Skeletal muscle satellite cell (primary cell): ENCODE results near the gene CCDC188. TPM values are rescaled to one million over a fixed set of nuclear protein-coding genes. Genes with fewer than 3 reads are reported as not detected.

Source experiments
- H3K27me3 ChIP-seq: 2 replicates; pipeline ENCODE4 v1.7.0; 2013; ENCODE audit warnings: low read length; ENCODE audit not compliant: control insufficient read depth, insufficient read depth
- H3K36me3 ChIP-seq: 2 replicates; pipeline ENCODE4 v1.7.0; 2013; ENCODE audit warnings: mild to moderate bottlenecking, control low read depth, low read length; ENCODE audit not compliant: insufficient read depth
- H3K4me1 ChIP-seq: 2 replicates; pipeline ENCODE4 v1.7.0; 2013; ENCODE audit warnings: low read length; ENCODE audit not compliant: control insufficient read depth, insufficient read depth
- H3K4me2 ChIP-seq: 2 replicates; pipeline ENCODE4 v1.7.0; 2013; ENCODE audit warnings: mild to moderate bottlenecking, low read length
- H3K4me3 ChIP-seq: 2 replicates; pipeline ENCODE4 v1.7.0; 2013; ENCODE audit warnings: low read length
- H3K9ac ChIP-seq: 2 replicates; pipeline ENCODE4 v1.7.0; 2013; ENCODE audit warnings: mild to moderate bottlenecking, low read depth, low read length, moderate library complexity
- H3K9me3 ChIP-seq: replicated peaks from 2 replicates; pipeline ENCODE4 v1.7.0; 2013; ENCODE audit warnings: mild to moderate bottlenecking, control low read depth, low read length
- total RNA-seq: library from RNA; depleted of rRNA; stranded (reverse); fragments of >200 nt; gene quantifications from 2 replicates; pipeline ENCODE4 v1.2.3, GENCODE V29; 2012; rRNA removed

CCDC188 gene
- 2.0 TPM in 2 replicates for total RNA-seq

GRCh38 chr22:20150381-20151275, at the start of gene CCDC188:
CCDC188 (minus strand) TSS chr22:20151055; CDS start chr22:20150986, 69 bp downstream.
- Histone ChIP-seq H3K9me3 (no peaks in the 10 kb centered on the region), H3K36me3 (peaks cover 3% of the 10 kb centered on the region), H3K4me3 (no peak within 1 kb of the TSS), H3K4me1 (peaks cover 4% of the 10 kb centered on the region), H3K9ac (no peak within 1 kb of the TSS), H3K4me2 (no peak within 1 kb of the TSS), H3K27me3 (no peaks in the 10 kb centered on the region)

GRCh38 chr22:20199906-20200305, 49.1 kb upstream of the CCDC188 start:
- no peak overlapping the region for H3K4me2 ChIP-seq
- H3K9me3 ChIP-seq = no peaks in the 10 kb centered on the region
- H3K4me3 ChIP-seq = no peak overlapping the region
- peaks cover 23% of the 10 kb centered on the region for H3K27me3 ChIP-seq
- H3K36me3 ChIP-seq = no peaks in the 10 kb centered on the region
- H3K4me1 ChIP-seq = peaks cover 12% of the 10 kb centered on the region
- H3K9ac ChIP-seq = no peak overlapping the region

- Histone ChIP-seq H3K9ac (no peak overlapping the region), H3K9me3 (no peaks in the 10 kb centered on the region), H3K27me3 (peaks cover 23% of the 10 kb centered on the region), H3K36me3 (no peaks in the 10 kb centered on the region), H3K4me1 (peaks cover 12% of the 10 kb centered on the region), H3K4me3 (no peak overlapping the region), H3K4me2 (no peak overlapping the region)
Observed at GRCh38 chr22:20199413-20199842, 48.6 kb upstream of the CCDC188 start.

DNA sequence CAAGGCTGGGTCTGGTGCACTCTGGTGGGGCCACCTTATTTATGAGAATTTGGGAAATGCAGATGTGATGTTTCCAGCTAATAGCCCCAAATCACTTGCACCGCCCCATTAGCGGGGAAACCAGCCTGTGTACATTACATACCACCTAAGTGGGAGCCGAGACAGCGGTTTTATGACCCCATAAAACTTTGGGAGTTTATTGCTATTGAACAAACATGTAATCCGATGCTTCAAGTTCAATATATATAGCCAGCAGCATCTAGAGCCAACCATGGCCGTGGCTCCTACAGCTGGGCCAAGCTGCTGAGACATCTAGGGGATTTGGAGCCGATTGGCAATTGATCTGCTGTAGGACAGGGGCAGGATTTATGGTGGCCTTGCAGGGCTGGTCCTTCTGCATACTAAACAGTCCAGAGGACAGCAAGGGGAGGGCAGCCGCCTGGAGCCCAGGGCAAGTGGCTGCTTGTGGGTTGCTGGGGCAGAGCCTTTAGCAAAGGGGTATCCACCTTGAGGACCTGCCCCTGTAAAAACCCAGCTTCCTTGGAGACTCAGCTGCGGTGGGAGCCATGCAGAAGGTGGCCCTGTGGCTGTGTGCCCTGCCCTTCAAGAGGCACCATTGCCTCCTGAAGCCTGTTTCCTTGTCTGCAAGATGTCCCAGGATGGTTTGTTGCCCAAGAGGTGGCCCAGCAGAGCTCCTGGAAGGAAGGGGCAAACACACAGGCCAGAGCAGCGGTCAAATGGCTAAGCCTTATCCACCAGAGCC, 47.9 kb upstream of the CCDC188 start:
- Histone ChIP-seq H3K27me3 (peaks cover 23% of the 10 kb centered on the region), H3K9me3 (no peaks in the 10 kb centered on the region), H3K36me3 (no peaks in the 10 kb centered on the region)

DNA sequence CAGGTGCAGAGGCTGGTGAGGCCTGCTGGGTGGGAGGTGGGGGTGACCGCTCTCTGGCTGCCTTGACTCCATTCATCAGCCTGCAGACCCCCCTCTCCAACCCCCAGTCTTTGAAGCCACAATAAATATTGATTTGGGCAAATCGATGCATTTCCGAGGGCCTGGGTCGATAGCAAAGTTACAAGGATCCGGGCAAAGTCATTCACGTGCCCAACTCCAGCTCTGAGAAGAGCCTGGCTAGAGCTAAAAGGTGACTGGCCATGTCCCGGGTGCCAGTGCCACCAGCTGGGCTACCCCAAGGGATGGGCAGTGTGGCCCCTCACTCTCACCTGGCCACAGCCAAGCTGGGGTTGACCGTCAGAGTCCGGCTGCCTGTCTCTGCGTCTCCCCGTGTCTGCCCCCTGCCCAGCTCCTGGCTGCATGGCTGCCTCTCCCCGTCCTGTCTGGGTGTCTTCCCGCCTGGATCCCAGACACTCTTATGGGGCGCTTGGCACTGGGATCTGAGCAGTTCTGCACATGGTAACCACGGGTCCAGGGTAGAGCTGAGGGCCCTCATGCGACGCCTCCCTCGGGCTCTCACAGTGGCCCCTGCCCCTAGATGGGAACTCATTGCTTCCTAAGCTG, 46.7 kb upstream of the CCDC188 start:
- Histone ChIP-seq H3K4me1 (no peaks in the 10 kb centered on the region), H3K4me3 (no peak overlapping the region), H3K9me3 (no peaks in the 10 kb centered on the region), H3K9ac (no peak overlapping the region), H3K36me3 (no peaks in the 10 kb centered on the region), H3K27me3 (peaks cover 23% of the 10 kb centered on the region), H3K4me2 (no peak overlapping the region)

More for the DNA sequence above, 47.9 kb upstream of the CCDC188 start:
- no peak overlapping the region for H3K4me3 ChIP-seq
- peaks cover 6% of the 10 kb centered on the region for H3K4me1 ChIP-seq
- no peak overlapping the region for H3K4me2 ChIP-seq
- no peak overlapping the region for H3K9ac ChIP-seq

DNA sequence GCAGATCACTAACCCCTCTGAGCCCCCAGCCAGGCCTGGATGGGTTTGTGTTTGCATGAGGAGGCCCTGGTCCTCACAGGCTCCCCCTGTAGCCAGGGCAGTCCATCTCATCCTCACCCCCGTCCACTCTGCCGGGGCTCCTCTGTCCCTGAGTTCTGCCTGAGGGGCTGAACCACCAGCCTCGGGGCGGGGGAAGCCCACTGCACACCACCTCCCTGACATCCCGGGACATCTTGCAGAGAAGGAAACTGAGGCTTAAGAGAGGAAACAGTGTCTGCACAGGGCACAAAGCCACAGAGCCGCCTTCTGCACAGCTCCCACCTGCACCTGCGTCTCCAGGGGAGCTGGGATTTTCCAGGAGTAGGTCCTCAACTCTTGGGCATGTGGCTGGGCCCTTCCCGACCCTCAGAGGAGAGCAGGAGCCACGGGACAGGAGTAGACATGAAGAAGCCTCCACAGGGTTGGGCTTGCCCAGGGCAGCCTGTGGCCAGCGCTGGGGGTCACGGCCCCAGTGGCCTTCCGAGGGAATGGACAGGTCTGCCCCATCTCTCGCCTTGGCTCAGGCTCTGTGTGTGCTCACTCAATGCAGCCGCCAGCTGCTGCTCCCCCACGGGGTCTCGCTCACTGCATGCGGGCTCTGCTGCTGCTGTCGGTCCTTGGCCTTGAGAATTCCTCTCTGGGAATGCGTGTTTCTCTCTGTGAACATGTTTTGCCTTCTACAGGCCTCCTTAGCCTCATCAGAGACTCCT, 45.4 kb upstream of the CCDC188 start:
- H3K9ac ChIP-seq = no peak overlapping the region
- H3K4me2 ChIP-seq = no peak overlapping the region
- H3K4me3 ChIP-seq = no peak overlapping the region
- H3K36me3 ChIP-seq = no peaks in the 10 kb centered on the region
- no peaks in the 10 kb centered on the region for H3K9me3 ChIP-seq
- peaks cover 24% of the 10 kb centered on the region for H3K27me3 ChIP-seq
- H3K4me1 ChIP-seq = no peaks in the 10 kb centered on the region

DNA sequence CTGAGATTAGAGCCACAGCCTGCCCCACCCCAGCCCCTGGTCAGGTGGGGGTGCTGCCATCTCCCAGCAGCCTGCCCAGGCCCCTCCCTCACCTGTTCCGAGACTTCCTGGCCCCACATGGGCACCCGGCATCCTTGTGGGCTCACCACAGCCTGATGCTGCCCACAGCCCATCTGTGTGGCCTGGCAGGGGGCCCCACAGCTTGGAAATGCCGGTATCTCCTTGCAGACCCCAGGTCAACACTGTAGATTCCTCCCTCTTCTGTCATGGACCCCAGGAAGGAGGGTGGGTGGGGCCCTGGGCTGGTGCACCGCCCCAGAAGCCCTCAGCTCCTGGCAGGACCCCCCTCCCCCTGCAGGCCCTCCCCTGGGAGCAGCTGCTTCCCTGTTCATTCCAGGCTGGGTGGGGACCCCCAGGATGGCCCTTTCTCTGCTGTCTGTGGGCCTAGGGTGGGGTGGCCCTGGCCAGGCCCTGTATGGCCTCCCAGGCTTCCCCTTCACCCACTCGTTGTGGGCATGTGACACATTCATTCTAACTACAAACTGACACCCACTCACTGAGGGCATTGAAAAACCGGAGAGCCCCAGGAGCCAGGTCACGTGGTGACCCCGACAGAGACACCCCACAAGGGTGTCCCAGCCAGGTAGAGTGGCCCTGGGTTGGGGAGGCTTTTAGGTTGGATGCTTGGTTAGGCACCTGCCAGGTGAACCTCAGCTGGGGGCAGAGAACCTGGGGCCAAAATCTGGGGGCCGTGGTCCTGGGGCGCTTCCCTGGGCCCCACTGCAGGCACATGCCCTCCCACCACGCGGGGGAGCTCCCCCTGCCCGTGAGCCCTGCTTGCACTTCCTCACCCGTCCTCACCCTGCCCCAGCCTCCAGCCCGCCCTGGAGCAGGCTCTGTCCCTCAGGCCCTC, 44.1 kb upstream of the CCDC188 start:
- H3K27me3 ChIP-seq = peaks cover 31% of the 10 kb centered on the region
- no peak overlapping the region for H3K4me3 ChIP-seq
- no peaks in the 10 kb centered on the region for H3K4me1 ChIP-seq
- no peaks in the 10 kb centered on the region for H3K9me3 ChIP-seq
- no peak overlapping the region for H3K4me2 ChIP-seq
- no peak overlapping the region for H3K9ac ChIP-seq
- no peaks in the 10 kb centered on the region for H3K36me3 ChIP-seq

DNA sequence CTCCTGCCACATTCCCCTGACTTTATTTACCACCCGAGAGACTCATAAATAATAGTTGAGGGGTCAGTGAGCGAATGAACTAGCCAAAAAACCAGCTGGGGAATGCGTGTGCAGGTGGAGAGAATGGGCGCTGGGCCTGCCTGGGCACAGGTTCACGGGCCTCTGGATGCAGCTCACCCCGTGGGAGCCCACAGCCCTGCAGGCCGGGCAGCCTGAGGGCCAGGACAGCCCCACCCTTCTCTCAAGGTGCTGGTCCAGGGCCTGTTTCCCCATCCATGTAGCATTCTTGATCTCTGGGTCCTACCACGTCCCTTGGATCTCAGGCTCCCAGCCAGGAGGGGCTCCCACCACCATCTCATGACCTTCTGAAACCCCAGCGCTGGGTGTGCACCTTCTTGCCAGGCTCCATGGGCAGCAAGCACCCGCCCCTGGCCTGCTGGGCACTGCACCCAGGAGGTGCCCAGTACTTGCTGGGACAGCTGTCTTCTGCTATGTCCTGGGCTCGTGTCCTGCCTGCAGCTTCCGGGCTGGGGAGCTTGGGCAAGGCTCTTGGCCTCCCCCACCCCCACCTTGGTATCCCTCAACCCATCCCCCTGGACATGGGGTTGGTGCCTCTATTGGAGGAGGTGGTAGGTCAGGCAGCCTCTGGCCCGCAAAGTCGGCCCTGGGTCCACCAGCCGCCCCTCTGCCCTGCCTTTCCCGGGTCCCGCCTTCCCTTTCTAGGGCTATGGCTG, 43.1 kb upstream of the CCDC188 start:
- no peaks in the 10 kb centered on the region for H3K4me1 ChIP-seq
- H3K27me3 ChIP-seq = peaks cover 21% of the 10 kb centered on the region
- no peak overlapping the region for H3K4me3 ChIP-seq
- no peak overlapping the region for H3K4me2 ChIP-seq
- H3K36me3 ChIP-seq = no peaks in the 10 kb centered on the region
- H3K9ac ChIP-seq = no peak overlapping the region
- H3K9me3 ChIP-seq = no peaks in the 10 kb centered on the region

GRCh38 chr22:20192972-20193760, 42.3 kb upstream of the CCDC188 start:
- peaks cover 15% of the 10 kb centered on the region for H3K27me3 ChIP-seq
- H3K9ac ChIP-seq = no peak overlapping the region
- H3K36me3 ChIP-seq = no peaks in the 10 kb centered on the region
- no peaks in the 10 kb centered on the region for H3K9me3 ChIP-seq
- H3K4me2 ChIP-seq = no peak overlapping the region
- no peaks in the 10 kb centered on the region for H3K4me1 ChIP-seq
- no peak overlapping the region for H3K4me3 ChIP-seq
